Measurements from ENCODE around the gene DMC1. TPM values are rescaled to one million over a fixed set of nuclear protein-coding genes. Genes with fewer than 3 reads are reported as not detected.

Gene DMC1
- total and polyA plus RNA-seq, 9 of the 15 experiments (the other 6 are each of a cell fraction or from before 2014, with no cell fraction given) = 5.5 to 55.5 (median 9.8) TPM

DNA sequence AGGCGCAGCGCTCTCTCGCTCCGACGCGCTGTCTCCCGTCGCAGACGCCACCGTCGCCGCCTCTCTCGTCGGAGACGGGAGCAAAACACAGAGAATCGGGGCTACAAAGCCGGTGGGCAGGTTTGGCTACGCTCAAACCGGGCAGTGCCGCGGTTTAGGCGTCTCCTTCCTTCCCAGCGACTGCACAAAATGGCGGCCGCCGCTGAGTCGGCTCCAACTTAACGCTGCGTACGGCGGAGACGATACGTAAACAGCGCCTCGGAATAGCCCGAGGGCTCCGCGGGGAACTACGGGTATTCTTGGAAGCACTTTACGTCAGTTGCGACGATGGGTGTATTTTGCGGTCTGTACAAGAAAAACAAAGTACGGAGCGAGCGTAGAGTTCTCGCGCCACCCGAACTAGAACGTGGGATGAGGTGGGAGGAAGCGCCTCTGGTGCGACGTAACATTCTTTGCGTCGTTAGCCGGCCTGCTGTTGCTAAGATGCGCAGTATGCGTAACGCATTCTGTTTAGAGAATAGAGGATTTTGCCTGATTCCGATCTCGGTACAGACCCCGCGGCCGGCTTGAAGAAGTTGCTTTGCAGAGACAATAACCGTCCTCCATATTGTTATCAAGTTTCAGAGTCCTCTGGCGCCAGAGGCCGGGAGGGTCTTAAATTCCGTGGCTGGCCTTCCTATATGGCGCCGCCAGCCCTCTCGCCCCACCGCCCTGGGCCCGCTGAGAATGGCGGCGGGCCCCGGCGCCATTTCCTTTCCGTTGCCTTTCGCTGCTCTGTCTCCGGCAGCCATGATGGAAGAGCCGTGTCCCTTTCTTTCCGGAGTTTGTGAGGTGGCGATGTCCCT lies 63.6 kb downstream of the DMC1 start, which contains the start of gene DDX17 (continued):
- TF ChIP-seq, protein P1, sequence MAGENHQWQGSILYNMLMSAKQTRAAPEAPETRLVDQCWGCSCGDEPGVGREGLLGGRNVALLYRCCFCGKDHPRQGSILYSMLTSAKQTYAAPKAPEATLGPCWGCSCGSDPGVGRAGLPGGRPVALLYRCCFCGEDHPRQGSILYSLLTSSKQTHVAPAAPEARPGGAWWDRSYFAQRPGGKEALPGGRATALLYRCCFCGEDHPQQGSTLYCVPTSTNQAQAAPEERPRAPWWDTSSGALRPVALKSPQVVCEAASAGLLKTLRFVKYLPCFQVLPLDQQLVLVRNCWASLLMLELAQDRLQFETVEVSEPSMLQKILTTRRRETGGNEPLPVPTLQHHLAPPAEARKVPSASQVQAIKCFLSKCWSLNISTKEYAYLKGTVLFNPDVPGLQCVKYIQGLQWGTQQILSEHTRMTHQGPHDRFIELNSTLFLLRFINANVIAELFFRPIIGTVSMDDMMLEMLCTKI (IDR thresholded peaks at IDR 0.05; ENCODE audit: partially characterized antibody) = no peak

DNA sequence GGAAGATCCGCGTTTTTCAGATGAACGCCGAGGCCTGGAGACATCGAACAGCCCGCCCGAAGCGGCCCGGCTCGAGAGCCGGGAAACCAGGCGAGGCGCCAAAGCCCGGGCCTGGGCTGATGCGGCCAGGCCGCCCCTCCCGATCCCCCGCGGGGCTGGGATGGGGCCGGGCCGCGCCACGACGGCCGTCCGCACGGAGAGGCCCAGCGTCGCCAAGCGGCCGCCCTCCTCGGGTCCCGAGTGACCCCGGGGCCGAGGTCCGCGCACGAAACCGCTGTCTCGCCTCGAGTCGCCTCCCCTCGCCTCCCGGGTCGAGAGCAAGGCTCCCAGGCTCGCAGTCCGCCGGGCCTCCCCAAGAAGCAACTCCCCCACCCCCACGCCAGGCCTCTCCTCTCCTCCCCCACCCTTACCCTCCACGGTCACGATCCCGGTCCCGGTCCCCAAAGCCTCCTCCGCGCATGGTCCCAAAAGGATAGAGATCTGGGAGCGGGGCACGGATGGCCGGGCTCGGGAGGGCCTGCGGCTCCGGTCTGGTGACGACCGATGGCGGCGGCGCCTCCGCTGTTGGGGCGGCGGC lies 64.4 kb downstream of the DMC1 start:
- POLR2A ChIA-PET = no interaction called here
- Histone ChIP-seq H3K36me3 (ENCODE audit: control insufficient read depth, insufficient read depth, low read length) (peaks cover 39% of the 10 kb centered on the region), H3K9ac (ENCODE audit: insufficient read depth in 1 of 2, low read depth in 2 of 2, low read length in 2 of 2) (peak overlapping the region; percentile 99 to 100), H3K27ac (ENCODE audit: extremely low read depth, low read depth, low read length) (peak overlapping the region; percentile 96), H3K9me1 (ENCODE audit: control insufficient read depth, insufficient read depth, low read length) (no peaks in the 10 kb centered on the region), H3K4me3 (peak overlapping the region; percentile 90), H3K79me2 (ENCODE audit: control insufficient read depth, insufficient read depth, low read length) (peaks cover 54% of the 10 kb centered on the region), H3K4me1 (replicated peaks in 1 of 2; ENCODE audit: control insufficient read depth in 2 of 2, insufficient read depth in 2 of 2, low read length in 2 of 2) (peaks cover 12 to 26% of the 10 kb centered on the region in 2 experiments), H4K20me1 (replicated peaks; ENCODE audit: control insufficient read depth, insufficient read depth, low read length) (no peaks in the 10 kb centered on the region; the same call in 1 of the 2 replicates), H3K27me3 (ENCODE audit: control insufficient read depth in 2 of 2, insufficient read depth in 2 of 2, low read length in 2 of 2) (no peaks in the 10 kb centered on the region), H3K9me3 (replicated peaks; ENCODE audit: control insufficient read depth, insufficient read depth, low read depth, low read length) (no peaks in the 10 kb centered on the region), H2AFZ (ENCODE audit: low read depth, low read length) (peak overlapping the region; percentile 80), H3K4me2 (ENCODE audit: insufficient read depth, low read length) (peak overlapping the region; percentile 92)
- intact Hi-C loops (cut with micrococcal nuclease) = no loop called here
- FAIRE-seq = no peak
- WGBS (ENCODE audit: insufficient coverage, low coverage, missing lambda C conversion rate) = 1% methylated on average over 32 of the region's 69 CpGs
- in situ Hi-C loops (cut with MboI) = no loop called here
- peak; percentile 58 to 81 (median 73) for DNase-seq (ENCODE audit: extremely low read depth in 1 of 4, low spot score in 3 of 4)
- ATAC-seq = peak; percentile 69
- CTCF ChIA-PET (ENCODE audit: low intra/inter-chr PET ratio) = interaction anchor here (0.9 kb wide), 1 partner anchor 9 kb away, joined by 5 read pairs; no protein-coding TSS in a partner anchor
- no TSS peak for BruUV-seq (replicated peaks)
- TF ChIP-seq E2F3 (CRISPR knock-in tag; IDR thresholded peaks at IDR 0.05) = no peak
- no peak for TF ChIP-seq ASH1L (IDR thresholded peaks at IDR 0.05; ENCODE audit: borderline replicate concordance, low read depth, partially characterized antibody)
- no peak for TF ChIP-seq SMARCC2 (IDR thresholded peaks at IDR 0.05; ENCODE audit: low read depth)
- TF ChIP-seq CBX8 (IDR thresholded peaks at IDR 0.05; ENCODE audit: borderline replicate concordance, extremely low read depth, low read depth, low read length, poor library complexity, severe bottlenecking) = no peak
- TF ChIP-seq, protein P2, sequence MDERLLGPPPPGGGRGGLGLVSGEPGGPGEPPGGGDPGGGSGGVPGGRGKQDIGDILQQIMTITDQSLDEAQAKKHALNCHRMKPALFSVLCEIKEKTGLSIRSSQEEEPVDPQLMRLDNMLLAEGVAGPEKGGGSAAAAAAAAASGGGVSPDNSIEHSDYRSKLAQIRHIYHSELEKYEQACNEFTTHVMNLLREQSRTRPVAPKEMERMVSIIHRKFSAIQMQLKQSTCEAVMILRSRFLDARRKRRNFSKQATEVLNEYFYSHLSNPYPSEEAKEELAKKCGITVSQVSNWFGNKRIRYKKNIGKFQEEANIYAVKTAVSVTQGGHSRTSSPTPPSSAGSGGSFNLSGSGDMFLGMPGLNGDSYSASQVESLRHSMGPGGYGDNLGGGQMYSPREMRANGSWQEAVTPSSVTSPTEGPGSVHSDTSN (CRISPR knock-in tag; IDR thresholded peaks at IDR 0.05; ENCODE audit: low read depth) = no peak
- TF ChIP-seq, protein P2 (tag; conservative IDR thresholded peaks at IDR 0.05; ENCODE audit: low read depth) = no peak
- TF ChIP-seq ZNF695 (CRISPR knock-in tag; IDR thresholded peaks at IDR 0.05) = no peak
- TF ChIP-seq L3MBTL2 (IDR thresholded peaks at IDR 0.05) = no peak; the same call in 1 of the 2 replicates
- no peak for TF ChIP-seq CBX1 (IDR thresholded peaks at IDR 0.05; ENCODE audit: low read depth)
- no peak for TF ChIP-seq ZNF140 (CRISPR knock-in tag; IDR thresholded peaks at IDR 0.05)
- TF ChIP-seq SRSF9 (IDR thresholded peaks at IDR 0.05; ENCODE audit: borderline replicate concordance, low read depth, low read length) = no peak
- TF ChIP-seq CXXC5 (CRISPR knock-in tag; IDR thresholded peaks at IDR 0.05) = no peak
- no peak for TF ChIP-seq SAFB (IDR thresholded peaks at IDR 0.05; ENCODE audit: borderline replicate concordance, low read depth, low read length)

Data from K562 (cell line).